Endothelial cell of umbilical vein (primary cell): ENCODE measurements around the gene FEN1. TPM values are rescaled to one million over a fixed set of nuclear protein-coding genes. Genes with fewer than 3 reads are reported as not detected.

Source experiments
- BruUV-seq: library from RNA; stranded (reverse); fragments of 400-500 nt; replicated peaks from 2 replicates; lab custom pipeline; 2021; lab: Mats Ljungman, UMichigan
- CTCF ChIA-PET: fragments of 300-600, 350-600 bp; sonication (Branson Sonifier 250); formaldehyde crosslinking; loops from one replicate; lab custom pipeline; 2021; ENCODE audit warnings: antibody characterized with exemption, inconsistent platforms; lab: Charles Lee
- POLR2A ChIA-PET: fragments of 300-600, 350-600 bp; sonication (Branson Sonifier 250); formaldehyde crosslinking; loops from one replicate; lab custom pipeline; 2021; ENCODE audit warnings: antibody characterized with exemption, inconsistent platforms; lab: Charles Lee
- DNase-seq: peaks from one replicate; pipeline ENCODE4 v3.0.0-alpha.2; 2011; ENCODE audit warnings: low read depth, low spot score
- FAIRE-seq: peaks from 2 replicates; lab custom pipeline; 2011; peaks lifted over from hg19 to GRCh38; lab: Jason Lieb, UNC
- H2AFZ ChIP-seq: 2 replicates; pipeline ENCODE4 v1.6.0; 2012; ENCODE audit warnings: low read depth, low read length, control low read depth, inconsistent platforms
- H3K27ac ChIP-seq: 2 replicates; pipeline ENCODE4 v1.5.1; 2011; ENCODE audit warnings: low read depth, mild to moderate bottlenecking, control low read depth, low read length, moderate library complexity; ENCODE audit not compliant: insufficient read depth
- H3K27me3 ChIP-seq, 2 experiments: 2 replicates each; pipeline versions ENCODE4 v1.6.0 to v1.6.1; 2011; ENCODE audit warnings: low read length in 2 of 2, mixed read lengths in 1 of 2; ENCODE audit not compliant: control insufficient read depth in 2 of 2, insufficient read depth in 2 of 2
- H3K36me3 ChIP-seq, 2 experiments: 2 replicates in 1 of 2; 3 replicates in 1 of 2; pipeline ENCODE4 v1.5.1; 2011; ENCODE audit warnings: low read length in 2 of 2, mild to moderate bottlenecking in 1 of 2, moderate library complexity in 1 of 2; ENCODE audit not compliant: control insufficient read depth in 2 of 2, insufficient read depth in 2 of 2; ENCODE audit errors: extremely low read depth in 1 of 2
- H3K4me1 ChIP-seq: 3 replicates; pipeline ENCODE4 v1.5.1; 2011; ENCODE audit warnings: mild to moderate bottlenecking, low read length; ENCODE audit not compliant: control insufficient read depth, insufficient read depth; ENCODE audit errors: extremely low read depth
- H3K4me2 ChIP-seq: 2 replicates; pipeline ENCODE4 v1.6.1; 2011; ENCODE audit warnings: low read length, control low read depth, mixed read lengths; ENCODE audit not compliant: insufficient read depth
- H3K4me3 ChIP-seq, 3 experiments: fragments of 200-600 bp in 1 of 3; sonication (generic), shearing (Covaris generic) in 1 of 3; replicated peaks in 1 of 3; 2 replicates each; pipeline ENCODE4 v1.5.1; 2011 to 2016; ENCODE audit warnings: control low read depth in 3 of 3, low read length in 3 of 3, mild to moderate bottlenecking in 2 of 3, inconsistent platforms in 1 of 3, low read depth in 1 of 3, moderate library complexity in 1 of 3; ENCODE audit not compliant: insufficient read depth in 1 of 3
- H3K79me2 ChIP-seq: 2 replicates; pipeline ENCODE4 v1.6.0; 2012; ENCODE audit warnings: low read length, inconsistent platforms; ENCODE audit not compliant: control insufficient read depth, insufficient read depth
- H3K9ac ChIP-seq: replicated peaks from 2 replicates; pipeline ENCODE3; 2011; ENCODE audit warnings: low read length, control low read depth; ENCODE audit not compliant: insufficient read depth; ENCODE audit errors: extremely low read depth
- H3K9me1 ChIP-seq: replicated peaks from 3 replicates; pipeline ENCODE4 v1.6.0; 2011; ENCODE audit warnings: mild to moderate bottlenecking, low read length; ENCODE audit not compliant: control insufficient read depth, insufficient read depth; ENCODE audit errors: extremely low read depth
- H3K9me3 ChIP-seq: replicated peaks from 2 replicates; pipeline ENCODE4 v1.5.1; 2012; ENCODE audit warnings: low read length, inconsistent platforms; ENCODE audit not compliant: control insufficient read depth, insufficient read depth
- H4K20me1 ChIP-seq: replicated peaks from 2 replicates; pipeline ENCODE3; 2011; ENCODE audit warnings: mild to moderate bottlenecking, low read length; ENCODE audit not compliant: control insufficient read depth, insufficient read depth; ENCODE audit errors: extremely low read depth
- CTCF ChIP-seq, 2 donors: IDR thresholded peaks; 1 replicate in 1 of 2; 2 replicates in 1 of 2; pipeline ENCODE4 v1.5.1; 2011; ENCODE audit warnings: low read length in 2 of 2, mild to moderate bottlenecking in 2 of 2, moderate library complexity in 2 of 2, control low read depth in 1 of 2, inconsistent platforms in 1 of 2, low read depth in 1 of 2; ENCODE audit not compliant: insufficient read depth in 1 of 2; ENCODE audit errors: extremely low read depth in 1 of 2
- EZH2 ChIP-seq: IDR thresholded peaks from 2 replicates; pipeline ENCODE4 v1.6.1; 2012; ENCODE audit warnings: borderline replicate concordance, low read depth, mild to moderate bottlenecking, moderate library complexity, low read length, inconsistent platforms; ENCODE audit not compliant: severe bottlenecking
- FOS ChIP-seq: IDR thresholded peaks from 2 replicates; pipeline ENCODE4 v1.6.1; 2011; ENCODE audit warnings: mild to moderate bottlenecking, low read length, moderate library complexity, borderline replicate concordance; ENCODE audit not compliant: insufficient read depth
- GATA2 ChIP-seq: IDR thresholded peaks from 2 replicates; pipeline ENCODE4 v1.7.0; 2011; ENCODE audit warnings: low read depth, mild to moderate bottlenecking, moderate library complexity, mixed read lengths, low read length; ENCODE audit not compliant: insufficient read length, insufficient read depth
- JUN ChIP-seq: IDR thresholded peaks from 2 replicates; pipeline ENCODE4 v1.6.1; 2011; ENCODE audit warnings: borderline replicate concordance, low read depth; ENCODE audit not compliant: insufficient read length, insufficient read depth
- MAX ChIP-seq: IDR thresholded peaks from 2 replicates; pipeline ENCODE4 v1.6.1; 2011; ENCODE audit not compliant: insufficient read depth, insufficient read length
- MYC ChIP-seq: IDR thresholded peaks from one replicate; pipeline ENCODE4 v1.6.1; 2011; ENCODE audit warnings: mild to moderate bottlenecking, low read depth, low read length
- POLR2A ChIP-seq: IDR thresholded peaks from 2 replicates; pipeline ENCODE4 v1.6.1; 2012; ENCODE audit warnings: low read depth, mild to moderate bottlenecking, control low read depth, low read length
- POLR2AphosphoS5 ChIP-seq: IDR thresholded peaks from 2 replicates; pipeline ENCODE4 v1.6.1; 2012; ENCODE audit warnings: low read depth, mild to moderate bottlenecking, control low read depth, low read length, moderate library complexity; ENCODE audit not compliant: insufficient read depth
- dilution Hi-C: fragments of 300-500 bp; cut with MboI; formaldehyde crosslinking; loops from one replicate; pipeline ENCODE4 v1.15.0; 2019; ENCODE audit warnings: low sequenced_read_pairs; ENCODE audit not compliant: extremely low pct_ligation_motif_present
- intact Hi-C: fragments of 100-400 bp; cut with micrococcal nuclease; formaldehyde crosslinking; loops from one replicate; pipeline ENCODE4 v1.10.0; 2022
- polyA plus RNA-seq, 4 experiments: library from polyadenylated mRNA; depleted of rRNA in 3 of 4; stranded (reverse) in 3 of 4; unstranded in 1 of 4; fragments of >200 nt; gene quantifications; 2 replicates each; pipeline versions ENCODE4 v1.2.1 to v1.2.3, GENCODE V29; 2011 to 2012; ENCODE audit warnings: missing spikeins in 1 of 4
- total RNA-seq: library from RNA; stranded (reverse); gene quantifications from 2 replicates; pipeline ENCODE4 v1.2.3, GENCODE V29; 2021

FEN1 gene
- total and polyA plus RNA-seq, 2 donors (not counting 3 experiments of a cell fraction or from before 2014, with no cell fraction given), result 29.3 to 60.5 TPM

DNA sequence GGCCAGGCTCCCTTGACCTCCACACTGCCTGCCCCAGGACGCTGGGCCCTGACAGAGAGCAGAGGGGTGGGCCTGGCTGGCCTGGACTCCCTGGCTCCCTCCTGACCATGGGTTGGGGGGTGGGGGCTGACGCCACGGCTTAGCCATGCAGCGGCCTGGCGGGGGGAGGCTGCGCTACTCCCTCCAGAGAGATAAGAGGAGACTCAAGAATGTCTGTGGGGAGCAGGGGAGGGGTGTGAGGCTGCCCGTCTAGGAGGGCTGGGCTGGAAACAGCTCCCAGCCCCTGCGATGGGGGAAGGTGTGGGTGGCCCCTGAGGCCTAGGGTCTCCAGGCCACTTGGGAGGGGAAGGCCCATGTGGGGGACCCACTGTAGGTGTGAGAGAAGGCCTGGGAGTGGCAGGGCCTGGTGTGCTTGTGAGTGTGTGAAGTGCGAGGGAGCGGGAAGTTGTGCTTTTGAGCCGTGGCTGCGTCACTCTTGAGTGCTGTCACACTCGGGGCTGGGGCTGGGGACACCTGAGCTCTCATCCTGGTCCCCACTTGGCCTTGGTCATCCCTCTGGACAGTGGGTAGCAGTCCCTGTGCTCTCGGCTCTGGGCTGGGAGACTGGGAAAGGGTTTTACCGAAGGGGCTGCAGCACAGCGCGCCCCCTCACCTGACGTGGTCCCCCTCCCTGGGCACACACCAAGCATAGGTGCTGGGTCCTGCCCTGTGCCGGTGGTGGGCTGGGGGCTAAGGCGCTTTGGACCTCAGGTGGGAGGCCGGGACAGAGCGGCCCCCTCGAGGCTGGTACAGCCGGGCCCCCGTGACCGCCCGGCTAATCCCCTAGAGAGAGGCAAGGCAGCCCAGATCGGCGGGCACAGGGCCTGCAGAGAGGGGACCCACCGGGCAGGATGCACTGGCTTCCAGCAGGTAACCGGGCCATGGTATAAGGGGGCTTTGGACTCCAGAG lies 37.9 kb upstream of the FEN1 start:
- BruUV-seq, result no TSS peak
- H2AFZ ChIP-seq, result no peak overlapping the region
- POLR2A ChIA-PET, result no interaction called here
- H3K9me1 ChIP-seq, result no peaks in the 10 kb centered on the region
- no peaks in the 10 kb centered on the region for H3K27me3 ChIP-seq
- H3K79me2 ChIP-seq, result no peaks in the 10 kb centered on the region
- DNase-seq, result no peak
- CTCF ChIA-PET, result interaction anchor here (1.0 to 1.9 kb wide), 3 partner anchors 12 to 23 kb away, joined by 3 to 7 read pairs (median 6); no protein-coding TSS in a partner anchor
- no peak overlapping the region for H3K9ac ChIP-seq
- intact Hi-C loops (no loop called here), dilution Hi-C loops (no loop called here)
- no peaks in the 10 kb centered on the region for H3K36me3 ChIP-seq
- no peak for TF ChIP-seq POLR2A
- no peak for TF ChIP-seq MAX
- TF ChIP-seq GATA2, result no peak
- no peak for TF ChIP-seq POLR2AphosphoS5
- no peak for TF ChIP-seq CTCF (IDR thresholded peaks at IDR 0.05; ENCODE audit: extremely low read depth in 1 of 2, insufficient read depth in 1 of 2, low read depth in 1 of 2, low read length in 2 of 2)
- TF ChIP-seq EZH2, result no peak
- TF ChIP-seq MYC, result no peak
- TF ChIP-seq FOS, result no peak
- TF ChIP-seq JUN, result no peak
- no peak overlapping the region for H3K27ac ChIP-seq
- no peaks in the 10 kb centered on the region for H3K9me3 ChIP-seq
- peaks cover 12% of the 10 kb centered on the region for H3K4me1 ChIP-seq
- H4K20me1 ChIP-seq, result no peaks in the 10 kb centered on the region
- H3K4me3 ChIP-seq, result no peak overlapping the region
- no peak overlapping the region for H3K4me2 ChIP-seq
- FAIRE-seq, result no peak
